Activated CD4-positive, alpha-beta T cell treated with anti-CD3 and anti-CD28 coated beads for 4 hours (primary cell): ENCODE measurements around the gene KCNB1.

Experiments
- DNase-seq, 2 donors: peaks; one replicate each; pipeline ENCODE4 v3.0.0-alpha.2; 2020

Gene KCNB1

DNA sequence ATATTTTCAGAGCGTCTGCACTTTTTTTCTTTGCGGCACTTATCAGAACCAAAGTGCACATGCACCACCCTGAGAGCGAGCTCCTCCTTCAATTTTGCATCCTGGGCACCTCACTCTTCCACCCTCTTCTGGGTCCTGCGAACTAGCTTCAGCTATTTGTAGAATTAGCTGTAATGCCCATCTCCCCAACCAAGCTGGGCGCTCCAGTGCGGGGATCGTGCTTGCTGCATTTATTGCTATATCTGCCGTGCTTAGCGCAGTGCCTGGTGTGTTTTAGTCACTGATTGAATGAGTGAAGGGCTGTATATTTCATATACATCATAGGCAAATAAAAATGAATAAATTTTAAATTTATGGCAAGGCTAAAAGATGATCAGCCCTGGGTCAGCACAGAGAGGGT lies 75.8 kb downstream of the KCNB1 start:
- DNase-seq, result no peak

DNA sequence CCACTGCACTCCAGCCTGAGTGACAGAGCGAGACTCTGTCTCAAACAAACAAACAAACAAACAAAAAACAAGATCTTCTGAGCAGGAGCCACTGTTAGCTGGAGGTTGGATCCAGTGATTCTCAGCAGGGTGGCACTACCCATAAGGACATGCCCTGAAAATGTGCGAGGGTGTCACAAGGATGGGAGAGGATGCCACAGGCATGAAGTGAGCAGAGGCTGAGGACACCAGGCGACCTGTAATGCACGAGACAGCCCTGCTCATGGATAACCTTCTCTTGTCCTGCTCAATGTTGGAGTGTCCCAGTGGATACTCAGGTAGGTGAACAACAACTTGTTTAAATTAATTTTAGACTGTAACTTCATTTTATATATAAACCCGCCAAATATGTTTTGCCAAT lies 76.8 kb downstream of the KCNB1 start:
- DNase-seq, result no peak

DNA sequence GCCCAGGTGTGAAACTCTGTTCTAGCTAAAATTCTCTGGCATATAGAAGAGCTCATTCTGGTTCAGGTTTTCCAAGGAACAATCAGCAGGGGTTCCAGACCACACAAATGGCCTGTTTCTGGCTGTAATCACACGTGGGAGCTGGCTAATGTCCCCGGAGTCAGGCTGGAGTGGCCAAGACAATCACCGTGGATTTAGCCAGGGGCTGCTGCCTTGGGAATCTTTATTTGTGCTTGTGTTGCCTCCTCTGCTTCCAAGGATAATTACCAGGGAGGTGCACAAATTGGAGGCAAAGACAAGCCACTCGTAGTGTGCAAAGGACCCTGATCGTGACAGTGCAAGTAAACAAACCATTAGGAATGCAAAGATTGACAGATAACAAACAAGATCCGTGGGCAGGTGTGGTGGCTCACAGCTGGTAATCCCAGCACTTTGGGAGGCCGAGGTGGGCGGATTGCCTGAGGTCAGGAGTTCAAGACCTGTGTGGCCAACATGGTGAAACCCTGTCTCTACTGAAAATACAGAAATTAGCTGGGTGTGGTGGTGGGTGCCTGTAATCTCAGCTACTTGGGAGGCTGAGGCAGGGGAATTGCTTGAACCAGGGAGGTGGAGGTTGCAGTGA lies 77.3 kb downstream of the KCNB1 start:
- DNase-seq, result no peak

DNA sequence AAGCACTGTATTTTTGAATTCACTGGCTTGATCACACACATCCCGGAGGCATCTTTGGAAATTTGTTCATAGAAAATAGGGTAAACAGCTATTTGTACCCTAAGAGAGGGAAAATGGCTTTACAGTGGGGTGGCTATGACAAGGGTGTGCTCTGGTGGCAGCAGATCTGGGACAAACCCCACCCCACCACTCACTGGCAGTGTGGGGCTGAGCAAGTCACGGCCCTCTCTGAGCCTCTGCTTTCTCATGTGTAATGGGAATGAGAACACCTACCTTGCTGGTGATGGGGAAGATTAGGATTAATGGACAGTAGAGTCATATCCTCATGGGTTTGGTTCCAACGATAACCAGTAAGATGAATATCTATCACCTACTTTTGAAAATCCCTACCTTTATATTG lies 78.0 kb downstream of the KCNB1 start:
- no peak for DNase-seq

DNA sequence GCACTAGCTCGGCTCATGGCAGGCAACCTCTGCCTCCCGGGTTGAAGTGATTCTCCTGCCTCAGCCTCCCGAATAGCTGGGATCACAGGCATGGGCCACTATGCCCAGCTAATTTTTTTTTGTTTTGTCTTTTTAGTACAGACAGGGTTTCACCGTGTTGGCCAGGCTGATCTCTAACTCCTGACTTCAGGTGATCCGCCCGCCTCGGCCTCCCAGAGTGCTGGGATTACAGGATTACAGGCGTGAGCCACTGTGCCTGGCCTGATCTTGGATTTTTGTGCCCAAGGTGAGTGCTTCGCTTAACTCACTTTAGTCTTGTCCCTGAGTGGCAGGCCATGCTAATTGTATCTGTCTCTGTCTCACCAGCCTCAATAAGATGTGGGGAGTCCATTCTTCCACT lies 78.6 kb downstream of the KCNB1 start:
- DNase-seq, result no peak

DNA sequence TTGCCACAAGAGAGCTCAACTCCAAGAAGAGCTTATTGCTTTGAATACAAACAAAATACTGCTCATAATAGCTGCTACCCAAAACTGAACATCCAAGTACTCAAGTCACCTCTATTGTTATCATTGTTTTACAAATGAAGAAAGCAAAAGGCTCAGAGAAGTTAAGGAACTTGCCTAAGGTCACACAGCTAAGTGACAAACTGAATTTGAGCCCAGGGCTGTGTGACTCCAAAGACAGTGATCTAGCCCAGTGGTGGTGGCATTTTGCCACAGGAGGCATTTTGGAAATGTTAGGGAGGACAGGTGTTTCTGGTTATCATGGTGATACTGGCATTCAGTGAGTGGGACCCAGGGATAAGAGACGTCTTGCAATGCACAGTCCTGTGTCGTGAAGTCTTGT lies 79.5 kb downstream of the KCNB1 start:
- no peak for DNase-seq

DNA sequence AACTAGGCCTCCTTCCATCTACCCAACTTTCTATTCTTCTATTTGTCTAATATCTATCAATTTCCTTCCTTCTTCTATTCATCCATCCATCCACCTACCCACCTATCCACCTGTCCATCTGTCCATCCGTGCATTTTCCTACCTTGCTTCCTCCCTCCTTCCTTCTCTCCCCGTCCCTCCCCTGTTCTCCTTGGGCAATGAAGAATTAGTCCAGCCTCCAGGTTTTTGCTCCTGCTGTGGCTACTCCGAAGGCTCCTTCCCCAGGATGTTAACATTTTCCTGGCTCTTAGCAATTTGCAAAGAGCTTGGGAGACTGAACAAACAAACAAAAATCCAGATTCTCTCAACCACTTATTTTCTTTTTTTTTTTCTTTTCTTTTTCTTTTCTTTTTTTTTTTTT lies 81.6 kb downstream of the KCNB1 start:
- DNase-seq, result no peak

DNA sequence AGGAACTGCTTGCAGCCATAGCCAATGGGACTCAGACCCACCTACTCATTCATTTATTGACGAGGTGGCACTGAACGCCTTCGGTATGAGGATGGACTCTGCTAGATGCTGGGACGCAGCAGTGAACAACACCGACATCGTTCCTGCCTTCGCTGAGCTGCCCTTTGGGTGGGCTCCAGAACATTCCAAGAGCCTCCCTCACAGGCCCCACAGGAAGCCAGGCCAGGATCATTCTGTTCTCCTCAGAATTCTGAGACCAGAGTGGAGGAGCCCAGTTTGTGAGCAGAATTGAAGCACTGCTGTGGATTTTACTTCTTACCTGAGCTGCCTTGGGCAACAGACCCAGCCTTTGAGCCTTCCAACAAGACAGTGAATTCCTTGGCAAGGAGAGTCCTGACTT lies 82.1 kb downstream of the KCNB1 start:
- DNase-seq, result no peak

DNA sequence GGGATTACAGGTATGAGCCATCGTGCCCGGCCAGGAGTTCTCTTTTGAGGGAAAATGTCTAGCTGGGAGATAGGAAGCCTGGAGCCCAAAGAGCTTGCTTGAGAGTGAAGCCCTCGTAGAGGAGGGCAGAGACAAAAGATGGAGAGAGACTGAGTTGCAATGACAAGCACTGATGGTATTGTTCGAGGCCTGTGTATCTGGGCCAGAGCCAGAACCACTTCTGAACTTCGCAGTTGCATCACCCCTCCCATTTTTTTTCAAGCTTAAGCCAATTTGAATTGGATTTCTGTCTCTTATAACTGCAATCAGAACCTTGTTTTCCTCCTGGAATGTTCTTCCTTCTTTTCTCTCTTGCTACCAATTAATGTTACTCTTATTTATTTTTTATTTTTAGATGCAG lies 83.1 kb downstream of the KCNB1 start:
- DNase-seq, result no peak

DNA sequence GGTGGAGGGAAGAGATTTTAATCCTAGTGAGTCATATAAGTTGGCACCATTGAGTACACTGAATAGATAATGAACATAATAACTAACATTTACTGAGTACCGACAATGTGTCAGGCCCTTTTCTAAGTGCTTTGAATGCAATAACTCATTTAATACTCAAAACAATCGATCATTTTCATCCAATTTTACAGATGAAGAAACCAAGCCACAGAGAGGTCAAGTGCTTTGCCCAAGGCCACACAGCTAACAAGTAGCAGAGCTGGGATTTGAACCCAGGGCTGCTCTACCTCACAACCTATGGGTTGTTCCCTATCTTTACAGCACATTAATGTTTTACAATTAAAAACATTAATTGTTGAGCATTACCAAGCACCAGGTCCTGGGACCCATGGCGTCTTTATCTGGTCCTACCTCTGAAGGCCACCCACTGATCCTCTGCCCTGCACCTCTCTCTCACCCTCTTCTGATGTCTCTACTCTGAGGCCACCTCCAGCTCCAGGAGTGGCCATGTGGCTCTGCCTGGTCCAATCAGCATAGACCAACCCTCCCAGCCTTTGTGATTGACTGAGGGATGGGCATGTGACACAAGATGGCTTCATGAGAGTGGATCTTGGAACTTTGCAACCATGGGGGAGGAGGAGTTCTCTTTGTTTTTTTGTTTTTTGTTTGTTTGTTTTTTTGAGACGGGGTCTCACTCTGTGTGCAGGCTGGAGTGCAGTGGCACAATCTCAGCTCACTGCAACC lies 83.9 kb downstream of the KCNB1 start:
- DNase-seq, result no peak

DNA sequence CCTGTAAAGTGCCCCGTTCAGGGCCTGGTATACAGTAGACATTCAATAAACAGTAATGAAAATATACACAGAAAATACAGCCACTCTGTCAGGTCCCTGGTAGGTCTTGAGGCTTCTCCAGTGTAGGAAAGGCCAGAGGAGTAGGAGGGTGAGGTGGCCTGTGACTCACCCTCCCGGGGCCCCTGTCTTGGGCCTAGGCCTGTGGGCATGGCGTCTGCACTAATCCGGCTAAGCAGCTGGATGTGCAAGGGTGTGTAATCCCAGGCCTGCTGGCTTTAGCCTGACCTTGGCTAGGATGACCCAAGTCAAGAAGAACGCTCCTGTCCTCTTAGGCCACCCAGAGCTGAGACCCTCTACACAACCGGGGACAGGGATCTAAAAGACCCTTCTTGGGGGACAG lies 84.9 kb downstream of the KCNB1 start:
- DNase-seq, result no peak

DNA sequence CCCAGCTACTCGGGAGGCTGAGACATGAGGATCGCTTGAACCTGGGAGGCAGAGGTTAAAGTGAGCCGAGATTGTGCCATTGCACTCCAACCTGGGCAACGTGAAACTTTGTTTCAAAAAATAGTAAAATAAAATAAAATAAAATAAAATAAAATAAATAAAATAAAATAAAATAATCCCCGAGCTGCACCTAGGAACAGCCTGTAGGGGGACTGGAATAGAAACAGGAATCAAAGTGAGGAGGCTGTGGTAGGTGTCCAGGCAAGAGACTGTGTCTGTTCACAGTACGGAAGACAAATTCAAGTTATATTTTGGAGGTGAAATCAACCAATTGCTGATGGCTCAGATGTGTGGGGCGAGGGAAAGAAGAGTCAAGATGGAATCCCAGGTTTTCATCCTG lies 86.2 kb downstream of the KCNB1 start:
- no peak for DNase-seq

DNA sequence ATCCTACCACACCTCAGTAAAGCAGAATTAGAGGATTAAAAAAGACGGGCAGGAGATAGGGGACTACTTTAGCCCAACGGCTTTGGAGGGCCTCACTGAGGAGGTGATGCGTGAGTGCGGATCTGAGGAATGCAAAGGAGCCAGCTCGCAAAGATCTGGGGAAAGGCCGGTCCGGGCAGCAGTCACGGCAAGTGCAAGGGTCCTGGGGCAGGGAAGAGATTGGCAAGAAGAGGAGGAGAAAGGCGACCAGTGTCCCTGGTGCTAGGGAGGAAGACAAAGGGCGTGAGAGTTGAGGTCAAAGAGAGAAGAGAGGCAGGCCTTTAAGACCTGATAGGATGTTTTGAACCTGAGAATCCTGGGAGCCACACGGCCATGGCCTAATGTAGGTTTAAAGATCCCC lies 86.8 kb downstream of the KCNB1 start:
- no peak for DNase-seq

DNA sequence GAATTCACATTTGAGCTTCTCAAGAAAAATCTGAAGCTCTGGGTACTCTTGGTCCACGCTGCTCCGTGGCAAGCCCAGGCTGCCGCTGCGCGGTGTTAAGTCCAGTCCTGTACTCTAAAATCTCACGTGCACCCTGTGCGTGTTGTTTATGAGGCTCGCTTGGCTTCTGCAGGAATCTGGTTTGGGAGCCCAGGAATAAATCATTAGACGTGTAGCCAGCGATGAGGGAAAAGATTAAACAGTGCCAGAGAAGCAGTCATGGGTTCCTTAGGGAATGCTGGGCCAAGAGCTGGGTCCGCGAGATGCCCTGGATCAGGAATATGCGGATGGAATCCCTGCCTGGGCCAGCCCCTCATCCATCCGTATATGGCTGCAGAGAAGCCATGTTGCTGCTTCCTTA lies 87.3 kb downstream of the KCNB1 start:
- DNase-seq, result no peak

DNA sequence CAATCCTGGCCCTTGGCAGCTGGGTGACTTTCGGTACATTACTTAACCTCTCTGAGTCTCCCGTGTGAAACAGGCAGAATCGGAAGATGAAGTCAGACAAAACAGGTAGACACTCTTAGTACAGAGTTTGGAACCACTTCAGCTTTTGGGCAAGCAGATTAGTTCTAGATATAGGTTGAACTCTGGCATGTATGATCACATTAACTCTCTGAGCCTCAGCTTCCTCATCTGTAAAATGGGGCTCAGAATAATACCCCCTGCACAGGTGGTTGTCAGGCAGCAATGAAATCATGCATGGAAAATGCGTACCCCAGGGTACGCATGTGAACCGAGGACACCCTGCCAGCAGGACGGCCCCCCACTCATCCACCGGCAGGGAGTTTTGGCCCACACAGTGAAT lies 87.7 kb downstream of the KCNB1 start:
- DNase-seq, result no peak

DNA sequence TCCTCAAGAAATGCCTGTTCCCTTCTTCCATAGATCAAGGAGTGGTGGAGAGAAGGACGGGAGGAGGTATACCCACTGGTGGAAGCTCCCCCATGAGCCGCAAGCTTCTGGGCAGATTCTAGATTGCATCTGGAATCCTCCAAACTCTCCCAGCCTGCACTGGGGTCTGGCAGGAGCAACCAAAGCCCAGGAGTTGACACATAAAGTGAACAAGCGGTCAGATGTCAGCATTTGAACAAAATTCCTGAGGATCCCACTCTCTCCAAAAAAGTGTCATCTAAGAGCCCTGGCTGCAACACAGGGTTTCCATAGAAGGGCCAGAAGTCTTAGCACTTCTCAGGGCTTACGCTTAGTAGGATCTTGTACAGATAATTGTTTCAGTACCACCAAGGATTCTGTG lies 88.2 kb downstream of the KCNB1 start:
- DNase-seq, result no peak

DNA sequence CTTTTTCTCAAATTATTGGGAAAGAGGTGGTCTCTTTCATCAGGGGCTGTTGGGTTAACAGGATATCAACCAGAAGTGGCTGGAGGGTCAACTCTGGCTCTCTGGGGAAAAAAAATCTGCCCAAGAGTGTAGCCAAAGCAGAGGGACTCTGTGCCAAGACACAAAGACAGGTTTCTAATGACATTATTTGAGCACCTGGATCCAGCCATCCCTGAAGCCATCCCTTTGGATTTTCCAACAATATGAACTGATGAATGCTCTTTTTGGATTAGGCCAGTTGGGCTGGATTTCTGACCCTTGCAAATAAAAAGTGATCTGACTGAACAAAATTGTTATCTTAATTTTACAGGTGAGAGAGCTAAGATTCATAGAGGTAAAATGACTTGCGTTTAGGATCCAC lies 88.7 kb downstream of the KCNB1 start:
- no peak for DNase-seq

DNA sequence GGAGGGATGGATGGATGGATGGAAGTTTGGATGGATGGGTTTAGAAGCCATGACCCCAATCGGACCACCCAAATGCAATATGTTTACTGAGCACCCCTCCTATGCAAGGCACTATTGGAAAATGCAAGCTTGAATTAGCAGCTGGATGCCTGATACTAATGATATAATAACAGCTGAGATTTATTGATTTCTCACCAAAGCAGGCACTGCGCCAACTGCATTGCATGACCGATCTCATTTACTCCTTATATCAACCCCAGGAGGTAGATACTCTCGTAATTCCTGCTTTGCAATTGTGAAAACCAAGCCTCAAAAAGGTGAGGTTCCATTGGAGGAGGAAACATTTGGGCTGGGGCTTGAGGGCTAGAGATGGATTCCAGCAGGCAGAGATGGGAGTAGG lies 89.7 kb downstream of the KCNB1 start:
- no peak for DNase-seq

DNA sequence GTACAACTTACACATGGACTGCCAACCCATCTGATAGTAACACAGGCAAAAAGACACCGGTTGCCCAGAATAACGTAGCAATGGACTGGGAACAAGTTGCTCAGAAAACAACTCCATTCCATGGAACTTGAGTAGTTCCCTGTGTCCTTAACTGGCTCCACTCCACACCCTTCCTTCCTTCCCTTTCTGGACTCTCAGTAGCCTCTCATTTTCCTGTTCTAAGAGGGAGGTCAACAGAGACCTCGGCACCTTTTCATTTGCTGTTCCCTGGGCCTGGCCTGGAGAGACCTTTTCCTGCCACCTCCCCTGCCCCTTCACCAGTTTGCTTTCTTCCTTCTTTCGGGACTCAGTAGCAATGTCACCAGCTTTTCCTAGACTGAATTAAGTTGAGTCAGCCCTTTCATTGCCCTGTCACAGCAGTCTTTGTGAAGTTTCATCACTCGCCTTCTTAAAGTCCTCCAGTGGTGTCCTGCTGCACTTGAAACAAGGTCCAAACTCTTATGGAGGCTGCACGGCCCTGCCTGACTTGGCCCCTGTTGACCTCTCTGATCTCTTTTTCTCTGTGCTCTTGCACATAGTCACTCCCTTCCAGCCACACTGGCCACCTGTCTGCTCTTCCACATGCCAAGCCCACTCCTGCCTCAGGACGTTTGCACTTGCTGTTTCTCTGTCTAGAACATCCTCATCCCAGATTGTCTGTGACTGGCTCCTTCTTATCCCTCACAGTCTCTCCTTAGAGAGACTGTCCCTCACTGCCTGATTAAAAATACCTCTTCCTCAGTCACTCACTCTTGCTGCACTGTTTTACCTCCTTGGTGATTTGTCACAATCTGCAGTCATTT lies 90.8 kb downstream of the KCNB1 start:
- DNase-seq, result no peak

DNA sequence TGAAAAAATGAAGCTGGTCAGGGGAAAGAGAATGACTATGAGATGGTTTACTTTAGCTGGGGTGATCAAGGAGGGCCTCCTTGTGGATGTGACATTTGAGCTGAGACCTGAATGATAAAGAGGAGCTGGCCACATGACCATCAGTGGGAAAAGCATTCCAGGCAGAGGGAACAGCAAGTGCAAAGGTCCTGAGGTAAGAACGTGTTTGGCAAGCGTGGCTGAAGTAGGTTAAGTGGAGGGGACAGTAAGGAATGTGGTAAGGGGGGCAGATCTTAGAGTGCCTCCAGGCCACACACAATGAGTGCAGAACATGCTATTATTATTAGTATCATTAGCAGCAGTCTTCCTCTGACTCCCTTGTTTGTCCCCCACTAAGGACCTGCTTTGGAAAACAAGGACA lies 92.6 kb downstream of the KCNB1 start:
- no peak for DNase-seq

DNA sequence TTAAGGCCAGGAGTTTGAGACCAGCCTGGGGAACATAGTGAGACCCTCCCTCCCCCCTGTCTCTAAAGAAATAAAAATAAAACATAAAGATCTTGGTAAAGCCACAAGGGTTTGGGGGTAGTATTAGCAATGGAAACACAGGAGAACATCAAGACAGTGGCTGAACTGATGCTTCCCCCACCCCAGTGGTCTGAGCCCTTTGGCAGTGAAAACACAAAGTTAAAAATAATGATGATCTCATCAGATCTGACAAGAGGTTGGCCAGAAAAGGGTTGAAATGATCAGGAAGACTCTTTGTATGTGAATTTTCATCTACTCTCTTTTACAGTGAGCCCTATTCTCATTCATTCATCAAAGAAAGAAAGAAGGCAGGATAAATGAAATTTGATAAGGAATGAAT lies 93.7 kb downstream of the KCNB1 start:
- DNase-seq, result no peak

DNA sequence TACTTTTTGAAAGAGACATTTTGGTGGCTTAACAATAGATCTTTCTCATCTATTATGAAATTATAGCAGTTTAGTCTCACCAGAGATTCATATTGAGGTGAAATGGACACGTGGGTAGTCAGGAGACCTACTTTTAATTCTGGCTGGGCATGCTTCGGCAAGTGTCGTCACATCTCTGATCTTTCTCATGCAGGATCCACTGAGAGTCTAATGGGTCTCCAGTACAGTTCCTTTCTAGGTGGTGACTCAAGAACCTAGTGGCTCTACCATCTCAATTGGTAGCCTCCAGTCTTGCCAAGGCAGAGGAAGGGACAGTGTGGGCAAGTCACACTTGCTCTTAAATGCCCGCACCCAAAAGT lies 94.9 kb downstream of the KCNB1 start:
- no peak for DNase-seq

DNA sequence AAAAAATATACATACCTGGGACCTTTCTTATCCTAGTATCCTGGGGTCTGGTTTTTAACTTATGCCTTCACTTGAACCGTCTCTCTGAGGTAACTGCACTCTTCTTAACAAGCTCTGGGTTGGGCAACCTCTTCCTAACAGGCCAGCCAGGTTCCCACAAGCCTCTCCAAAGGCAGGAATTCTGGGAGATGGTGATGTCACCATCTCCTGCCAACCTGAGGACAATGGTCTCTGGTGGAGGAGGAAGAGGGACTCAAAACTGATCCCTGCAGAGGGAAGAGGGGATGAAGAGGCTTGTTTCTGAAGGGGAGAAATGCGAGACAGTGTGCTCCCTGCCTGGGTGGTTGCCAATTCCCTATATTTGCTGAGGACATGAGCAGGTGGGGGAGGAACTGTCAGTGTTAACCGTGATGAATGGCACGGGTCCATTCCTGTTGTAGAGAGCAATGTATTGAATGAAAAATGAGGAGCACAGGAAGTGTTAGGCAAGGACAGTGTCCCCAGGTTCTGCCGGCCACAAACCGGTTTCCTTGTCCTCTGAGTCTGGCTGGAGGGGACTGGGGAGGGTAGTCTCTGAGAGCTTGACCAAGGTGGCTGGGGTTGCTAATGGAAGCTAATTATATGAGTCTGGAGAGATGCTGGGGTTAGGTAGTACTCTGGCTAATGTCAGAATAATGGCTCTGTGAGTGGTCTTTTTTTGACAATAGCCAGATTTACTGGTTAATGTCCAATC lies 95.5 kb downstream of the KCNB1 start:
- no peak for DNase-seq

DNA sequence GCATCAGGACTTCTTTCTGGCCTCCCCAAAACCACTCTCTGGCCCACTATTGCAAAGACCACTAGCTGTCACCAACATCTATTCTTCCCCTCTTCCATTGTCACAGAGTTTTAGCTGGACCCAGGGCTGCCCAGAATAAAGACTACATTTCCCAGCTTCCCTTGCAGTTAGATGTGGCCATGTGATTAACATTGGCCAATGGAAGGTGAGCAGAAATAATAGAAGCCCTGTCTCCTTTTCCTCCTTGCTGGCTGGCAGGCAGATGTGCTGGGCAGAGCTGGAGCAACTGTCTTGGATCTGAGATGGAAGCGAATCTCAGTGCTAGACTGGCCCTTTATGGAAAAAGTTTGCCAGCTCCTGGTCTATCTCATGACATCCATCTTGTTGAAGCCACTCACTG lies 97.0 kb downstream of the KCNB1 start:
- DNase-seq, result no peak
